ENCODE results near the gene UBE2D2. TPM values are rescaled to one million over a fixed set of nuclear protein-coding genes. Genes with fewer than 3 reads are reported as not detected.
"Not testable (repeated sequence)": the region's sequence is repeated elsewhere in the genome, so short reads cannot be mapped to it uniquely, and the experiment has no call there.

UBE2D2 gene
- total RNA-seq, 1 experiment from 2014 or later: 187 TPM

- Histone ChIP-seq H3K4me3 (no peak overlapping the region), H3K36me3 (peaks cover 77% of the 10 kb centered on the region), H3K27me3 (no peaks in the 10 kb centered on the region), H3K9me3 (no peaks in the 10 kb centered on the region)
- DNase-seq: no peak
Observed at GRCh38 chr5:139569270-139569955, 8.3 kb downstream of the UBE2D2 start.

- no peak for DNase-seq
- Histone ChIP-seq H3K4me3 (no peak overlapping the region), H3K27me3 (no peaks in the 10 kb centered on the region), H3K36me3 (peaks cover 65% of the 10 kb centered on the region), H3K9me3 (no peaks in the 10 kb centered on the region)
Observed at GRCh38 chr5:139571543-139571942, 10.4 kb downstream of the UBE2D2 start.

- Histone ChIP-seq H3K4me3 (no peak overlapping the region), H3K27me3 (no peaks in the 10 kb centered on the region), H3K9me3 (no peaks in the 10 kb centered on the region), H3K36me3 (peaks cover 60% of the 10 kb centered on the region)
- no peak for DNase-seq
Observed at GRCh38 chr5:139571966-139572365, 10.8 kb downstream of the UBE2D2 start.

- H3K36me3 ChIP-seq: peaks cover 40% of the 10 kb centered on the region
- H3K9me3 ChIP-seq: no peaks in the 10 kb centered on the region
- H3K4me3 ChIP-seq: no peak overlapping the region
- DNase-seq: no peak
- no peaks in the 10 kb centered on the region for H3K27me3 ChIP-seq
Observed at GRCh38 chr5:139574641-139575312, 13.6 kb downstream of the UBE2D2 start.

GRCh38 chr5:139575313-139575646 is 14.1 kb downstream of the UBE2D2 start:
- peaks cover 37% of the 10 kb centered on the region for H3K36me3 ChIP-seq
- no peaks in the 10 kb centered on the region for H3K9me3 ChIP-seq
- DNase-seq: no peak
- H3K4me3 ChIP-seq: no peak overlapping the region
- H3K27me3 ChIP-seq: no peaks in the 10 kb centered on the region

- Histone ChIP-seq H3K9me3 (no peaks in the 10 kb centered on the region), H3K36me3 (peaks cover 37% of the 10 kb centered on the region), H3K4me3 (no peak overlapping the region), H3K27me3 (no peaks in the 10 kb centered on the region)
- DNase-seq: no peak
Observed at GRCh38 chr5:139575751-139576150, 14.6 kb downstream of the UBE2D2 start.

- Histone ChIP-seq H3K36me3 (peaks cover 34% of the 10 kb centered on the region), H3K27me3 (no peaks in the 10 kb centered on the region), H3K9me3 (no peaks in the 10 kb centered on the region), H3K4me3 (no peak overlapping the region)
- no peak for DNase-seq
Observed at GRCh38 chr5:139577689-139578290, 16.7 kb downstream of the UBE2D2 start.

GRCh38 chr5:139578325-139578724 is 17.2 kb downstream of the UBE2D2 start:
- H3K4me3 ChIP-seq: no peak overlapping the region
- H3K36me3 ChIP-seq: peaks cover 35% of the 10 kb centered on the region
- no peaks in the 10 kb centered on the region for H3K27me3 ChIP-seq
- no peak for DNase-seq
- no peaks in the 10 kb centered on the region for H3K9me3 ChIP-seq

- not testable (repeated sequence) for H3K27me3 ChIP-seq, H3K9me3 ChIP-seq, H3K4me3 ChIP-seq, DNase-seq
- H3K36me3 ChIP-seq: peaks cover 47% of the 10 kb centered on the region
Observed at GRCh38 chr5:139582181-139582580, 21.0 kb downstream of the UBE2D2 start.

- Histone ChIP-seq H3K9me3 (no peaks in the 10 kb centered on the region), H3K36me3 (peaks cover 46% of the 10 kb centered on the region), H3K4me3 (no peak overlapping the region), H3K27me3 (no peaks in the 10 kb centered on the region)
- no peak for DNase-seq
Observed at GRCh38 chr5:139584137-139584536, 23.0 kb downstream of the UBE2D2 start.

- not testable (repeated sequence) for H3K27me3 ChIP-seq, H3K4me3 ChIP-seq, H3K9me3 ChIP-seq, DNase-seq
- peaks cover 32% of the 10 kb centered on the region for H3K36me3 ChIP-seq
Observed at GRCh38 chr5:139588116-139588515, 27.0 kb downstream of the UBE2D2 start.

GRCh38 chr5:139588962-139589361 is 27.8 kb downstream of the UBE2D2 start:
- Histone ChIP-seq H3K36me3 (peaks cover 23% of the 10 kb centered on the region), H3K27me3 (no peaks in the 10 kb centered on the region), H3K4me3 (no peak overlapping the region), H3K9me3 (no peaks in the 10 kb centered on the region)
- DNase-seq: no peak

- peaks cover 26% of the 10 kb centered on the region for H3K36me3 ChIP-seq
- no peak overlapping the region for H3K4me3 ChIP-seq
- DNase-seq: no peak
- 0 out of 2 replicates have a peak, but pooled peaks cover 3% of the 10 kb centered on the region for H3K9me3 ChIP-seq
- no peaks in the 10 kb centered on the region for H3K27me3 ChIP-seq
Observed at GRCh38 chr5:139592289-139592688, 31.1 kb downstream of the UBE2D2 start.

GRCh38 chr5:139593076-139593475 is 31.9 kb downstream of the UBE2D2 start:
- peaks cover 32% of the 10 kb centered on the region for H3K36me3 ChIP-seq

GRCh38 chr5:139593716-139594319 is 32.7 kb downstream of the UBE2D2 start:
- no peaks in the 10 kb centered on the region for H3K27me3 ChIP-seq
- H3K36me3 ChIP-seq: peaks cover 33% of the 10 kb centered on the region
- H3K4me3 ChIP-seq: no peak overlapping the region
- peaks cover 6% of the 10 kb centered on the region; the same call in 1 of the 2 replicates for H3K9me3 ChIP-seq
- DNase-seq: peak; percentile 84

More at GRCh38 chr5:139593076-139593475, 31.9 kb downstream of the UBE2D2 start:
- DNase-seq, H3K4me3 ChIP-seq, H3K27me3 ChIP-seq, H3K9me3 ChIP-seq: not testable (repeated sequence)

GRCh38 chr5:139597134-139597533 is 36.0 kb downstream of the UBE2D2 start:
- Histone ChIP-seq H3K27me3 (no peaks in the 10 kb centered on the region), H3K4me3 (no peak overlapping the region), H3K36me3 (peaks cover 54% of the 10 kb centered on the region), H3K9me3 (peaks cover 6% of the 10 kb centered on the region; the same call in 1 of the 2 replicates)
- no peak for DNase-seq

GRCh38 chr5:139598601-139598965 is 37.4 kb downstream of the UBE2D2 start:
- not testable (repeated sequence) for DNase-seq, H3K9me3 ChIP-seq, H3K4me3 ChIP-seq, H3K27me3 ChIP-seq
- peaks cover 65% of the 10 kb centered on the region for H3K36me3 ChIP-seq
